Fibroblast of skin of left biceps (primary cell): Measurements from ENCODE around the gene ALK.

ENCODE experiments used
- DNase-seq, 2 experiments: peaks; one replicate each; pipeline ENCODE4 v3.0.0-alpha.2; 2013; ENCODE audit warnings: low read depth in 2 of 2

The ALK gene

GRCh38 chr2:29715655-29716054 lies 205.7 kb downstream of the ALK start:
- no peak for DNase-seq

DNA sequence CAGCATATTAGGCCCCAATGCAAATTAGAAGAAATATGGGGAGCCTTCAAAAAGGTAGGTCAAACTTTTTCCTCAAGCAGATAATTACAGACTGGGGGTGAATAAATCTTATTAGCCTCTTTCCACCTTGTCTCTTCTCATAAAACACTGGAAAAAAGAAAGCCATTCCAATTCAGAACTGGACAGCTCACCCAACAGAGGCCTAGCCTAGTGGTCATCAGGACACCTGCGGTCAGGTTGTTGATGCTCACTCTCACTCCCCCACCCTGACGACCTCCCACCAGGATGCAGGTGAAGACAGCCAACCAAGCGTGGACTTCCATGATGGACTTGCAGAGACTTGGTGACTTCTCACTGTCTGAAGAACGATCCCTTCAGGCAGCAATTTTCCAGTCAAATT lies 207.1 kb downstream of the ALK start:
- DNase-seq = no peak

- no peak for DNase-seq
These were observed 215.1 kb downstream of the ALK start for GRCh38 chr2:29706171-29706720.

- DNase-seq = no peak
These were observed 215.8 kb downstream of the ALK start for GRCh38 chr2:29705616-29706015.

DNA sequence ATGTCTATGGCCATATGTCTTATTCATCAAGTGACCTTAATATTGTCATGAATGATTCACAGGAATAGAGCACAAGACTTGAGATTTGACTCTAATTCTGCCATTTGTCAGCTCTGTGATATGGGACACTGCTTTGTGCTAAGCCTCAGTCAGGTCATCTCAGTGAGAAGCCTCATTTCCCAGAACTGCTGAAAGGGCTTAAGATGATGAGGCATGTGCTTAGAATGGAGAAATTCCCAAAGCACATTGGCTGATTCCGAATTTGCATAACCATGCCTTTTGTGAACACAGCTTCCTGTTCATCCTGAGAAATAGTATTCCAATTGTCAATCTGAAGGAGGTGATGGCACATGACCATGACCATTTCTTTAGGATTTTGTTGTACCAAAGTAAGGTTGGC lies 218.1 kb downstream of the ALK start:
- DNase-seq = no peak

GRCh38 chr2:29702276-29702675 lies 219.1 kb downstream of the ALK start:
- DNase-seq = no peak

GRCh38 chr2:29700560-29700959 lies 220.8 kb downstream of the ALK start:
- peak; percentile 28 to 44 for DNase-seq

DNA sequence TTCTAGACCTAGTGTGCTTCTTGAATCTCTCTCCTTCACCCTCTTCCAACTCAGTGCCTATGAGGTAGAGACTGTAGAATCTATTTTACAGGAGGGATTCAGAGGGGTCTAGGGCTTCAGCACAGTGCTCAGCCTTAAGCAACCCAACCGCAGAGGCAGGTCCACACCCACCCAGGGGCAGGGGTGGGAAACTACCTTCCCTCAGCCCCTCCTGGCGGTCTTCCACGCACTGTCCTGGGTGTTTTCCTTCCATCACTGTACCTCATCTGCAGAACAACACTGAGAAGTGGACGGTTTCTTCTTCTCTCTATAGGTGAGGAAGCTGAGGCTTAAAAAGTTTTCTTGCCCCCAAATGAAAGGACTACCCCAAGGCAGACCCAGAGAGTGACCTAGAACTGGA lies 222.3 kb downstream of the ALK start:
- DNase-seq = no peak

GRCh38 chr2:29698216-29698615 lies 223.2 kb downstream of the ALK start:
- no peak for DNase-seq

DNA sequence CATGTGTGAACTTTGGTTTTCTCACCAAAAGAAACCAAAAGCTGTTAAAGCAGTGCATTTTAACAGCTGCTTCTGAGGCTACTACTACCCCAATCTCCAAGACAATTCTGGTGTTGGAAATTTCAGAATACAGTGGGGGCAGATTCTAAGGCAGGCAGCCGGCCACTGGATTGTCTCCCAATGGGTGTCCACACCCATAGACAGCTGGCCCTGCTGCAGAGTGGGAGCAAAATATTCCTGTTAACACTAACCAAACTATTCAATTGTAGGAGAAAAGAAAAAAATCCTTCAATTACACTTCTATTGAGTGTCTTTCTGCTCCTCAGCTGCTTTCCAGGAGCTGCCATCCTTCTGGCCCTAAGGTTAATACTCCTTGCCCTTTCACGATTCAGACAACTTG lies 223.7 kb downstream of the ALK start:
- no peak for DNase-seq

DNA sequence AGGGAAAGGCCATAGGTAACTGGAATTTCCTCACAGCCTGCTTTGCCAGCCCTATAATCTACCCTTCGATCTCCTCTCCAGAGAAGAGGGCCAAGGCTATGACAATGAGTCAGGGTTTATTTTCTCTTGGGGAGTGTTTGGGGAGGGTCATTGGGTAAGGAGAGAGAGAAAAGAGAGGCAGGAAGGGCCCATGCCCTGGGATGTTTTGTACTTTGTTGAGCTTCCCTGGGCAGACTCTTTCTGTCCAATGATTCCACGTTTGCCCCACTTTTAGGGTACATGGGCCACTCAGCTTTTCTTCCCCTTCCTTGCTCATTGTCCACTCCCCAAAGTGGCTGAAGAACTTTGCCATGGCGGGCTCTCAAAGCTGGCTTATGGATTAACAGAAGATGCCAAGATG lies 224.2 kb downstream of the ALK start:
- no peak for DNase-seq

- DNase-seq = no peak
These were observed 226.6 kb downstream of the ALK start for GRCh38 chr2:29694741-29695140.

GRCh38 chr2:29691391-29691950 lies 229.9 kb downstream of the ALK start:
- no peak for DNase-seq

GRCh38 chr2:29689666-29690065 lies 231.7 kb downstream of the ALK start:
- DNase-seq = no peak

- no peak for DNase-seq
These were observed 233.0 kb downstream of the ALK start for GRCh38 chr2:29688429-29688828.

DNA sequence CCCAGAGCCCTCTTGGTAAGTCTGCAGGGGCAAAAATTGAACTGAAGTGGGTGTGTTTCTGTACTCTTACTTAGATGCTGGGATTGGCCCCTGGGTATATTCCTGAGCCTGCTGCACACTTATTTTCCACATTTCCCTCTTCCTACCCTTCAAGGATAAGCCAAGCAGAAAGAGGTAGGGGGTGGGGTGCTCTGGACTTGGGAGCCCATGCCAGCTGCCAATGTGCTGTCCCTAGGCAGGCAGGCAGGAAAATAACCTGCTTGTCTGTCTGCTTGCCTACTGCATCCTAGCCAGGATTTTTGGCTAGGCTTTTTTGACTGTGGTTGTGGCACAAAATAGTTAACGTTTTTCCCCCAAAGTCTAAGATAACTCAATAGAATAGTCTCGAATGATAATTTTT lies 234.3 kb downstream of the ALK start:
- DNase-seq = no peak

GRCh38 chr2:29676886-29677453 lies 244.4 kb downstream of the ALK start:
- DNase-seq = no peak

GRCh38 chr2:29664578-29664977 lies 256.8 kb downstream of the ALK start:
- DNase-seq = no peak

DNA sequence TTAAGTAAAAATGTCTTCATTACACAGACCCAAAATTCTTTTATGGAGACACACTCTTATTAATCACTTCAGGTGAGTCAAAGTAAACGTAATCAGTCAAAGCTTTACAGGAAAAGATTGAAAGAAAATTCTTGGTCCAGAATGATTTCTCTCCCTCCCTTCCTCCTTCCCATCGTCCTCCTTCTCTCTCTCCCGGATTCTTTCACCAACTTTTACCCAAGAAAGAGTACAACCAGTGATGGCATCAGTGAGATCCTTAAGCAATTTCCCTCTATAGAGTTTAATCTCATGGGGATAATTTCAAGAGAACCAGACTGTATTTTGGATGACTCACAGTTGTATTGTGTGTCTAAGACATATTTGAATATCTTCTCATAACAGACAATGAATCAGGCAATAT lies 258.1 kb downstream of the ALK start:
- DNase-seq = peak; percentile 79 to 86

GRCh38 chr2:29662861-29663260 lies 258.5 kb downstream of the ALK start:
- peak; percentile 12 to 32 for DNase-seq

GRCh38 chr2:29660201-29660600 lies 261.2 kb downstream of the ALK start:
- no peak for DNase-seq

DNA sequence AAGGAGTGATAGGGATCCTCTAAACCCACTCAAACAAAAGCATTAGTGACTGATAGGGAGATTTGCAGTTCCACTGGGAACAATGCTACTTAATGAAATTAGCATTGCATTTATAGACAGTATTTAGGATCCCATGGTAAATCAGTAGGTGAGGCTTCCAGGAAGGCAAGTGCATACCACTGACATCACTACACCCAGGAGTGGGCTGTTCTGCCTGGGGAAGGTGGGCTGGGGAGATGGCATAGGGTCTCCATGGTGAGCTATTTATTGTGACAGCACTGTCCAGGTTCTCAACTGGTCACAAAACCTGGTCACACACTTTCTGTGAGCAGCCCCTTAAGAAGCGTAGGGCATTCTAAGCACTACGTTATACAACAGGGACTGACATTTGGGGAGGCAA lies 262.2 kb downstream of the ALK start:
- no peak for DNase-seq

GRCh38 chr2:29657674-29658073 lies 263.7 kb downstream of the ALK start:
- DNase-seq = no peak
